ENCODE measurements around the gene DGKI. TPM values are rescaled to one million over a fixed set of nuclear protein-coding genes. Genes with fewer than 3 reads are reported as not detected.

Gene DGKI
- total and polyA plus RNA-seq, 11 donors = 0.36 to 4.6 (median 1.0) TPM

- H3K4me1 ChIP-seq = no peaks in the 10 kb centered on the region
- no peak overlapping the region for H3K4me3 ChIP-seq
- ATAC-seq (no peak), DNase-seq (no peak)
- TF ChIP-seq POLR2A (IDR thresholded peaks at IDR 0.05) = no peak
- intact Hi-C loops (cut with DNase I) = no loop called here
- no peaks in the 10 kb centered on the region for H3K27me3 ChIP-seq
- no peak overlapping the region for H3K27ac ChIP-seq
- no peaks in the 10 kb centered on the region for H3K36me3 ChIP-seq
- no peaks in the 10 kb centered on the region for H3K9me3 ChIP-seq
- 76 to 90% (median 80%) methylated on average over 2 of the region's 2 CpGs for WGBS, 4 donors
Measured at GRCh38 chr7:137513091-137513490, 333.7 kb downstream of the DGKI start.

DNA sequence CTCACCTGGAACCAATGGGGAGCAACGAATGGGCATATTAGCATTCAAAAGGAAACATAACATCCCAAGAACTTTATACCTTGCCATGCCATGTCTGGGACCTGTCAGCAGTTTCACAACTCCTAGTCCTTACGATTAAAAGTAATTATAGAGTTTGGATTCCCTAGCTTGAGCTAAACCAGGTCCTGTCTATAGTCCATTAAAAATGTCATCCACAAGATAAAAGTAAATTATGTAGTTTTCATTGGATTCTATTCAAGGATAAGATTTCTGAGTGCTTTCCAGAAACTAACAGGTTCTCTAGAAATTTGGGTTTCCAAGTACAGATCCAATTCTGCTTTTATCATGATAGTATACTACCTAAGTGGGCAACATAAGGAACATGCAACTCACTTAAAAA is 339.7 kb downstream of the DGKI start:
- Histone ChIP-seq H3K4me3 (no peak overlapping the region), H3K9me3 (no peaks in the 10 kb centered on the region), H3K36me3 (no peaks in the 10 kb centered on the region), H3K27me3 (no peaks in the 10 kb centered on the region), H3K27ac (no peak overlapping the region), H3K4me1 (no peaks in the 10 kb centered on the region)
- DNase-seq = no peak
- intact Hi-C loops (cut with DNase I) = no loop called here
- no peak for ATAC-seq
- 30 to 45% (median 40%) methylated on average over 2 of the region's 2 CpGs for WGBS, 4 donors
- no peak for TF ChIP-seq POLR2A (IDR thresholded peaks at IDR 0.05)
- TF ChIP-seq, protein P1, sequence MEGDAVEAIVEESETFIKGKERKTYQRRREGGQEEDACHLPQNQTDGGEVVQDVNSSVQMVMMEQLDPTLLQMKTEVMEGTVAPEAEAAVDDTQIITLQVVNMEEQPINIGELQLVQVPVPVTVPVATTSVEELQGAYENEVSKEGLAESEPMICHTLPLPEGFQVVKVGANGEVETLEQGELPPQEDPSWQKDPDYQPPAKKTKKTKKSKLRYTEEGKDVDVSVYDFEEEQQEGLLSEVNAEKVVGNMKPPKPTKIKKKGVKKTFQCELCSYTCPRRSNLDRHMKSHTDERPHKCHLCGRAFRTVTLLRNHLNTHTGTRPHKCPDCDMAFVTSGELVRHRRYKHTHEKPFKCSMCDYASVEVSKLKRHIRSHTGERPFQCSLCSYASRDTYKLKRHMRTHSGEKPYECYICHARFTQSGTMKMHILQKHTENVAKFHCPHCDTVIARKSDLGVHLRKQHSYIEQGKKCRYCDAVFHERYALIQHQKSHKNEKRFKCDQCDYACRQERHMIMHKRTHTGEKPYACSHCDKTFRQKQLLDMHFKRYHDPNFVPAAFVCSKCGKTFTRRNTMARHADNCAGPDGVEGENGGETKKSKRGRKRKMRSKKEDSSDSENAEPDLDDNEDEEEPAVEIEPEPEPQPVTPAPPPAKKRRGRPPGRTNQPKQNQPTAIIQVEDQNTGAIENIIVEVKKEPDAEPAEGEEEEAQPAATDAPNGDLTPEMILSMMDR (IDR thresholded peaks at IDR 0.05) = no peak

DNA sequence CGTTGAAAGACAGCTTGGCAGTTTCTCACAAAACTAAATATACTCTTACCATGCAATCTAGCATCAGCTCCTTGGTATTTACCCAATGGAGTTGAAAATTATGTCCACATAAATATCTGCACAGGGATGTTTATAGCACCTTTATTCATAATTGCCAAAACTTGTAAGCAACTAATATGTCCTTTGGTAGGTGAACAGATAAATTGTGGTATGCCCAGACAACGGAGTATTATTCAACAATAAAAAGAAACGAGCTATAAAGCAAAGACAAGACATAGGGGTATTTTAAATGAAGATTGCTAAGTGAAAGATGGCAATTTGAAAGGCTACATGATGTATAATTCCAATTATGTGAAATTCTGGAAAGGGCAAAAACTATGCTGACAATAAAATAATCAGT is 340.7 kb downstream of the DGKI start:
- no peak for DNase-seq
- TF ChIP-seq, protein P1 (IDR thresholded peaks at IDR 0.05) = no peak
- no peak for TF ChIP-seq POLR2A (IDR thresholded peaks at IDR 0.05)

GRCh38 chr7:137501562-137501961 is 345.2 kb downstream of the DGKI start:
- WGBS, 4 donors = 78 to 85% (median 81%) methylated on average over 2 of the region's 2 CpGs
- TF ChIP-seq, protein P1 (IDR thresholded peaks at IDR 0.05) = no peak
- no peak for TF ChIP-seq POLR2A (IDR thresholded peaks at IDR 0.05)
- H3K27me3 ChIP-seq = no peaks in the 10 kb centered on the region

More for the DNA sequence above, 340.7 kb downstream of the DGKI start:
- 75 to 82% (median 80%) methylated on average over 3 of the region's 3 CpGs for WGBS, 4 donors
- Histone ChIP-seq H3K9me3 (no peaks in the 10 kb centered on the region), H3K36me3 (no peaks in the 10 kb centered on the region), H3K4me1 (no peaks in the 10 kb centered on the region), H3K27ac (no peak overlapping the region), H3K27me3 (no peaks in the 10 kb centered on the region), H3K4me3 (no peak overlapping the region)
- intact Hi-C loops (cut with DNase I) = no loop called here
- no peak for ATAC-seq

GRCh38 chr7:137492889-137493288 is 353.9 kb downstream of the DGKI start:
- intact Hi-C loops (cut with DNase I) = no loop called here
- H3K9me3 ChIP-seq = peaks cover 0 to 16% (median 0%) of the 10 kb centered on the region in 12 donors
- H3K4me1 ChIP-seq = no peaks in the 10 kb centered on the region
- ATAC-seq (no peak), DNase-seq (no peak)
- no peak for TF ChIP-seq POLR2A (IDR thresholded peaks at IDR 0.05)
- TF ChIP-seq, protein P1 (IDR thresholded peaks at IDR 0.05) = no peak
- H3K27ac ChIP-seq = no peak overlapping the region
- no peaks in the 10 kb centered on the region for H3K36me3 ChIP-seq
- H3K27me3 ChIP-seq = no peaks in the 10 kb centered on the region
- 91 to 100% (median 95%) methylated on average over 6 of the region's 6 CpGs for WGBS, 4 donors
- no peak overlapping the region for H3K4me3 ChIP-seq

More at GRCh38 chr7:137501562-137501961, 345.2 kb downstream of the DGKI start:
- DNase-seq (no peak), ATAC-seq (no peak)
- intact Hi-C loops (cut with DNase I) = no loop called here
- Histone ChIP-seq H3K4me3 (no peak overlapping the region), H3K9me3 (peaks cover 0 to 1% (median 0%) of the 10 kb centered on the region in 12 donors), H3K36me3 (no peaks in the 10 kb centered on the region), H3K4me1 (no peaks in the 10 kb centered on the region), H3K27ac (no peak overlapping the region)
